A673 (cell line): ENCODE results near the gene EMP1. TPM values are rescaled to one million over a fixed set of nuclear protein-coding genes. Genes with fewer than 3 reads are reported as not detected.

ENCODE experiments used
- BruUV-seq: library from RNA; stranded (reverse); fragments of 400-500 nt; replicated peaks from 2 replicates; lab custom pipeline; 2021; lab: Mats Ljungman, UMichigan
- CTCF ChIA-PET: fragments of 300-600 bp; sonication (Branson Sonifier 250); formaldehyde crosslinking; loops from one replicate; lab custom pipeline; 2022; ENCODE audit warnings: antibody characterized with exemption; lab: Charles Lee
- POLR2A ChIA-PET: fragments of 300-600 bp; sonication (Branson Sonifier 250); formaldehyde crosslinking; loops from one replicate; lab custom pipeline; 2022; ENCODE audit warnings: antibody characterized with exemption; ENCODE audit not compliant: low non-redundant PET; lab: Charles Lee
- DNase-seq: peaks from one replicate; pipeline ENCODE4 v3.0.0-alpha.2; 2015; ENCODE audit warnings: low spot score
- H3K27ac ChIP-seq: fragments of 200-600 bp; sonication (generic); 2 replicates; pipeline ENCODE4 v1.5.1; 2016; ENCODE audit warnings: mixed run types, low read depth, mild to moderate bottlenecking, mixed read lengths, antibody characterized with exemption, low read length; ENCODE audit not compliant: poor library complexity, severe bottlenecking
- H3K27me3 ChIP-seq: fragments of 200-600 bp; sonication (generic); replicated peaks from 2 replicates; pipeline ENCODE4 v1.6.1; 2017; ENCODE audit warnings: mixed run types, low read depth, mild to moderate bottlenecking, mixed read lengths, antibody characterized with exemption, low read length; ENCODE audit not compliant: insufficient read depth, poor library complexity
- H3K36me3 ChIP-seq: fragments of 200-600 bp; sonication (generic); 2 replicates; pipeline ENCODE4 v1.6.1; 2016; ENCODE audit warnings: mixed run types, mild to moderate bottlenecking, mixed read lengths, antibody characterized with exemption, low read length; ENCODE audit not compliant: insufficient read depth, poor library complexity, severe bottlenecking
- H3K4me1 ChIP-seq: fragments of 200-600 bp; sonication (generic); 2 replicates; pipeline ENCODE4 v1.6.1; 2017; ENCODE audit warnings: mixed run types, mild to moderate bottlenecking, mixed read lengths, antibody characterized with exemption, low read length; ENCODE audit not compliant: insufficient read depth, poor library complexity, severe bottlenecking
- H3K4me3 ChIP-seq: fragments of 200-600 bp; sonication (generic); 2 replicates; pipeline ENCODE4 v1.5.1; 2016; ENCODE audit warnings: low read depth, mixed run types, mild to moderate bottlenecking, mixed read lengths, low read length; ENCODE audit not compliant: poor library complexity, severe bottlenecking
- H3K9me3 ChIP-seq: fragments of 200-600 bp; sonication (generic); 2 replicates; pipeline ENCODE4 v1.6.1; 2016; ENCODE audit warnings: mixed run types, low read depth, mild to moderate bottlenecking, mixed read lengths, antibody characterized with exemption, low read length; ENCODE audit not compliant: poor library complexity, severe bottlenecking
- CTCF ChIP-seq: fragments of 300-800, 200-600 bp; sonication (generic); conservative IDR thresholded peaks from 2 replicates; pipeline ENCODE4 v1.5.1; 2017; ENCODE audit warnings: low read depth, mild to moderate bottlenecking, antibody characterized with exemption, low read length, moderate library complexity, mixed read lengths
- EZH2 ChIP-seq: fragments of 200-600 bp; sonication (generic); IDR thresholded peaks from 2 replicates; pipeline ENCODE4 v1.6.1; 2017; ENCODE audit warnings: borderline replicate concordance, low read depth, mild to moderate bottlenecking, mixed read lengths, antibody characterized with exemption, low read length; ENCODE audit not compliant: poor library complexity, severe bottlenecking
- intact Hi-C: fragments of 100-400 bp; cut with micrococcal nuclease; formaldehyde crosslinking; loops from one replicate; pipeline ENCODE4 v1.10.0; 2022; ENCODE audit not compliant: unreplicated experiment
- total RNA-seq: library from RNA; stranded (reverse); gene quantifications from 2 replicates; pipeline ENCODE4 v1.2.3, GENCODE V29; 2021

The EMP1 gene
- total RNA-seq, 1 experiment from 2014 or later, result 66.5 TPM

DNA sequence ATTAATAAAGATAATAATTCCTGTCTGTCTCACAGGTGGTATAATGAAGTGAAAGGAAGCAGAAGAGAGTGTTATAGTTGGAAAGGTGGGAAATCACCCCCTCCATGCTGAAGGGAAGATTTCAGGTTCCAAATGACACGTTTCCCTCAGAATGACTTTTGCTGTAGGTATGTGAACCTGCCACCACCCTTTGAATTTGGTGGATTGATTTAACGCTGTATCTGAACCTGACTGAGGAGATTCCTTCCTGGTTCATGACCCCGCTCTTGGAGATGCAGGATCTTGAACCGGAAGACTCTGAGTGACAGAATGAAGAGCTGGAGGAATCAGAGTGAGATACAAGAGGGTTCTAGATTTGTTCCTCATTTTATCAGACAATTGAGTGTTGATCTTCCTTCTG lies 20.3 kb upstream of the EMP1 start:
- BruUV-seq, result no TSS peak
- H3K36me3 ChIP-seq, result no peaks in the 10 kb centered on the region
- TF ChIP-seq EZH2, result no peak
- ChIA-PET CTCF (no interaction called here), POLR2A (no interaction called here)
- DNase-seq, result no peak
- H3K27me3 ChIP-seq, result no peaks in the 10 kb centered on the region
- intact Hi-C loops, result no loop called here
- no peak overlapping the region for H3K27ac ChIP-seq
- peaks cover 31% of the 10 kb centered on the region for H3K4me1 ChIP-seq
- no peaks in the 10 kb centered on the region for H3K9me3 ChIP-seq
- no peak overlapping the region for H3K4me3 ChIP-seq

- intact Hi-C loops, result no loop called here
- no peak for TF ChIP-seq EZH2
- no peak for TF ChIP-seq CTCF
- Histone ChIP-seq H3K27ac (no peak overlapping the region), H3K36me3 (no peaks in the 10 kb centered on the region), H3K27me3 (no peaks in the 10 kb centered on the region), H3K9me3 (no peaks in the 10 kb centered on the region), H3K4me3 (no peak overlapping the region), H3K4me1 (peaks cover 38% of the 10 kb centered on the region)
- no TSS peak for BruUV-seq
- ChIA-PET POLR2A (no interaction called here), CTCF (no interaction called here)
- no peak for DNase-seq
Observed at GRCh38 chr12:13177373-13177772, 19.2 kb upstream of the EMP1 start.

DNA sequence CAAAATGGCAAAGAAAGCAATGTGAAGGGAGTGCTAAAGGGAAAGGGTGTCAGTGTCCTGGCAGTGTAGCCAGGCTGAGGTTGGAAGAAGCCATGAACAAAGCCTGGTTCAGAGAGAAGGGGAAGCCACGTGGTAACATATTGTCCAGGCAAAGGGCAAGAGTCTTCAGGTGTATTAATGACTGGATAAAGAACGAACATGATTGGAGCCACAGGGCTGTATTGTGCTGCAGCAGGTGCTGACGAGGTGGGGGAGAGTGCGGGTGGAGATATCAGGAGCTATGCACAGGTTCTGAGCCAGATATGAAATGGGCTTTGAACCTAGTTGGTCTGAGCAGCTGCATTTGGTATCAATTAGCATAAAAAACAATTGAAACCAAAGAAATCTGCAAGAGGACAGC lies 18.6 kb upstream of the EMP1 start:
- no peaks in the 10 kb centered on the region for H3K27me3 ChIP-seq
- ChIA-PET POLR2A (no interaction called here), CTCF (no interaction called here)
- no peak overlapping the region for H3K27ac ChIP-seq
- BruUV-seq, result no TSS peak
- TF ChIP-seq CTCF (no peak), EZH2 (no peak)
- no peaks in the 10 kb centered on the region for H3K9me3 ChIP-seq
- peaks cover 38% of the 10 kb centered on the region for H3K4me1 ChIP-seq
- H3K36me3 ChIP-seq, result no peaks in the 10 kb centered on the region
- H3K4me3 ChIP-seq, result no peak overlapping the region
- intact Hi-C loops, result no loop called here
- DNase-seq, result no peak

DNA sequence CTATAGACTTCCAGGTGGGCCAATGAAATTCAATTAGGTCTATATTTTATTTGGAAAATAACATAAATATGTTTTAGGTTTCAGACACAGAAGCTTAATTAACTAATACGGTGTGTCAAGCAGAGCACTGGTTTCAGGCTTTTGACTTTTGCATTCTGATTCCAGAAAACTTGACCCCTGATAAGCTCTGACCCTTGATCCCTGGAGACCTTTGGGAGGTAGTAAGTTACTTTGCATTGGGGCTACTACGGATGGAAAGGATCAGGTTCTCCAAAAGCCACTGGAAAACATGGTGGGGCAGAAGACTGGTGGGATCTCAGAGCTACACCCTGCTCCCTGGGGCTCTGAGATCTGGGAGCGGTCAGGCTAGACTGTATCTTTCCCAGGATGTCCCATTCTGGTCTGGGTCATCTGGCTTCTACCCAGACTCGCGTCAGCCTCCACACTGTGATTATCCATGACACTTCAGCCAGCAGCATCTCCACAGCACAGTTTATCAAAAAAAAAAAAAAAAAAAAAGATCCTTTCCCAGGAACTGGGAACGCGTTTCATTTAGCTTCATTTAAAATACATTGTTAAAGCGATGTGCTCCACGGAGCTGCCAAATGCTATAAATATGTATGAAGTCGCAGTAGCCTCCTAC lies 17.8 kb upstream of the EMP1 start:
- TF ChIP-seq CTCF (no peak), EZH2 (no peak)
- peak overlapping the region; percentile 79 for H3K27ac ChIP-seq
- peak overlapping the region; percentile 29 for H3K4me3 ChIP-seq
- H3K4me1 ChIP-seq, result peaks cover 38% of the 10 kb centered on the region
- H3K9me3 ChIP-seq, result no peaks in the 10 kb centered on the region
- BruUV-seq, result no TSS peak
- intact Hi-C loops, result no loop called here
- ChIA-PET POLR2A (no interaction called here), CTCF (interaction anchor here (0.6 to 0.7 kb wide), 3 partner anchors 12 to 65 kb away, joined by 3 to 6 read pairs (median 4); no protein-coding TSS in a partner anchor)
- no peaks in the 10 kb centered on the region for H3K27me3 ChIP-seq
- no peak for DNase-seq
- no peaks in the 10 kb centered on the region for H3K36me3 ChIP-seq
